Right lobe of liver (tissue), 4 donors: Measurements from ENCODE around the gene NR1H4.

Source experiments
- CTCF ChIP-seq, 4 donors: fragments of 200-600 bp in 3 of 4; fragments of 450-650 bp in 1 of 4; IDR thresholded peaks; one replicate each; pipeline versions ENCODE4 v1.5.1 to v1.8.0; 2016 to 2022; ENCODE audit warnings: antibody characterized with exemption in 4 of 4, mild to moderate bottlenecking in 2 of 4
- POLR2A ChIP-seq: fragments of 450-650 bp; IDR thresholded peaks from one replicate; pipeline ENCODE4 v1.6.1; 2017; ENCODE audit warnings: antibody characterized with exemption, mild to moderate bottlenecking
- donor health status: DM: no; HTN: no; CAD: no.
- donor health status: DM: no; HTN: no; CAD: no.
- donor health status: DM: no; HTN: yes; CAD: no.

- TF ChIP-seq CTCF (IDR thresholded peaks at IDR 0.05) (no peak), POLR2A (no peak)
Measured at GRCh38 chr12:100591979-100592378, 118.3 kb downstream of the NR1H4 start.
